HFF-Myc (cell line): ENCODE data around the gene CMTM3.
"Not testable (repeated sequence)": the region's sequence is repeated elsewhere in the genome, so short reads cannot be mapped to it uniquely, and the experiment has no call there.

Experiments
- DNase-seq: peaks from one replicate; pipeline ENCODE4 v3.0.0-alpha.2; 2011; ENCODE audit warnings: low read depth; ENCODE audit errors: extremely low read depth
- H3K4me3 ChIP-seq: replicated peaks from 2 replicates; pipeline ENCODE4 v1.5.1; 2011; ENCODE audit warnings: low read depth, mild to moderate bottlenecking, control low read depth, low read length
- CTCF ChIP-seq: IDR thresholded peaks from 2 replicates; pipeline ENCODE4 v1.5.1; 2012; ENCODE audit warnings: mild to moderate bottlenecking, low read depth, low read length, control low read depth; ENCODE audit errors: missing control alignments

CMTM3 gene

GRCh38 chr16:66658143-66658859 lies 53.8 kb downstream of the CMTM3 start:
- DNase-seq = no peak
- no peak for TF ChIP-seq CTCF
- H3K4me3 ChIP-seq = no peak overlapping the region

- no peak overlapping the region for H3K4me3 ChIP-seq
- TF ChIP-seq CTCF = no peak
- DNase-seq = no peak
Observed at GRCh38 chr16:66658860-66659190, 54.3 kb downstream of the CMTM3 start.

DNA sequence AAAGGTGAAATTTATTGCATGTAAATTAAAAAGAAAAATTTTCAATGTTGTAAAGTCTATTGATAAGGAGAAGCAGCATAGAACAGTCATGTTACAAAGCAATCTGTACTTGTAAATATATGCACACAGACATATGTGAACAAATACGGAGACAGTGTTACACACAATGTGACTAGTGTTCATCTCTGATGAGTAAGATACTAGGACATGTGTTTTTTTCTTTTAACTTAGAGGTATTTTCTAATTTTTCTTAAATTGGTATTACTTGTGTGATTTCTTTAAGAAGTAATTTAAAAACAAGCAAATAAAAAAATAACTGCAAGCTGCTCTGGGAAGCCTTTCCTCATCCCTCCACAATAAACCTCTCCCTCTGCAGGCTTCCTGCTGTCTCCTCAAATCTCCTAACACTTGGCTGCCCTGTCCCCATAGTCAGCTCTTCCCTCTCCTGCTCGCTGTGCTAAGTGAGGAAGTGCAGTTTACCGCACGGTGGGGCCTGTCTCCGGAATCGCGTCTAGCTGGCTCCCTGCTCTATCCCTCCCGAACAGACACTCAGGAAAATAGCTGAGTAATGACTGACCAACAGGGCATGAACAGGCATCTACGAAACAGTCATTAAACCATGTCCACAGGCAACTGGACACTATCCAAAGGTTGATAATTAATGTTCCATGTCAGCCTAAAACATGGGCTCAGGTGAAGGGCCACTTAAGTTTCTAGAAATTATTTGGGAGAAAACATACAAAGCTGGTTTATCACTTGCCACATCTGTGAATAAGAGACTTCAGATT lies 56.1 kb downstream of the CMTM3 start:
- peak; percentile 71 for DNase-seq
- peak; percentile 30 for TF ChIP-seq CTCF
- no peak overlapping the region for H3K4me3 ChIP-seq

GRCh38 chr16:66661210-66661560 lies 56.7 kb downstream of the CMTM3 start:
- no peak overlapping the region for H3K4me3 ChIP-seq
- no peak for TF ChIP-seq CTCF
- DNase-seq = no peak

DNA sequence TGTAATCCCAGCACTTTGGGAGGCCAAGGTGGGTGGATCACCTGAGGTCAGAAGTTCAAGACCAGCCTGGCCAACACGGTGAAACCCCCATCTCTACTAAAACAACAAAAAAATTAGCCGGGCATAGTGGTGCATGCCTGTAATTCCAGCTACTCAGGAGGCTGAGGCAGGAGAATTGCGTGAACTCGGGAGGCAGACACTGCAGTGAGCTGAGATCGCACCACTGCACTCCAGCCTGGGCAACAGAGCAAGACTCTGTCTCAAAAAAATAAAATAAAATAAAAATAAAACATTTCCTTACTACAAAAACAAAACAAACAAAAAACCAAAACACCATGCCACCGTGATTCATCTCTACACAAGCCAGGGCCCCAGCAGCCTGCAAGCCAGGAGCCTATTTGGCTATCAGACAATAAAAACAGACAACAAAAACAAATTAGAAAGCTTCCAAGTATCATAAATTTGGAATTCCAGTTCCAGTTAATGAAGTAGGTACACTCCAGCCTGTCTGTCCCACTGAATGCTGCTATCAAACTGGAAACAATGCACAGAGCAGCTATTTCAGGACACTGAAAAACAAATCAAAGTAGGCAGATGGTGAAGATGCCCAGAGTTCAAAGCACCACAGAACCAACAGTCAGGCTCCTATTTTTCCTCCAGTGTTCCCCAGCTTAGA lies 57.3 kb downstream of the CMTM3 start:
- not testable (repeated sequence) for H3K4me3 ChIP-seq, DNase-seq

GRCh38 chr16:66662445-66663194 lies 58.1 kb downstream of the CMTM3 start:
- TF ChIP-seq CTCF = peak; percentile 60
- no peak for DNase-seq
- H3K4me3 ChIP-seq = no peak overlapping the region
